HepG2 (cell line): Measurements from ENCODE around the gene RRP8. TPM values are rescaled to one million over a fixed set of nuclear protein-coding genes. Genes with fewer than 3 reads are reported as not detected.

Source experiments
- CSRNP2 ChIP-seq: sonication (generic); formaldehyde crosslinking; conservative IDR thresholded peaks from 2 replicates; pipeline ENCODE4 v1.8.0; 2022; ENCODE audit warnings: low read depth, missing genetic modification reagents
- ELF3 ChIP-seq: IDR thresholded peaks from 2 replicates; pipeline ENCODE4 v1.6.1; 2016; ENCODE audit warnings: missing genetic modification reagents, missing compliant biosample characterization
- FOXP1 ChIP-seq, 2 experiments: fragments of 450-650 bp in 1 of 2; IDR thresholded peaks; 2 replicates each; pipeline ENCODE4 v1.6.1; 2017 to 2018; ENCODE audit warnings: antibody characterized with exemption in 1 of 2
- HNF4A ChIP-seq: sonication (generic); formaldehyde crosslinking; IDR thresholded peaks from 2 replicates; pipeline ENCODE4 v1.4.0; 2020; ENCODE audit warnings: missing genetic modification reagents
- MAFG ChIP-seq: sonication (generic); formaldehyde crosslinking; IDR thresholded peaks from 2 replicates; pipeline ENCODE4 v1.5.1; 2020; ENCODE audit warnings: mild to moderate bottlenecking, missing genetic modification reagents
- MED8 ChIP-seq: sonication (generic); formaldehyde crosslinking; IDR thresholded peaks from 2 replicates; pipeline ENCODE4 v1.8.1; 2023; ENCODE audit warnings: mild to moderate bottlenecking, missing genetic modification reagents; ENCODE audit not compliant: insufficient replicate concordance
- MYC ChIP-seq: sonication (generic); formaldehyde crosslinking; IDR thresholded peaks from 2 replicates; pipeline ENCODE4 v1.9.0; 2021; ENCODE audit warnings: missing genetic modification reagents, borderline replicate concordance
- SIN3B ChIP-seq: fragments of 150-350 bp; IDR thresholded peaks from 2 replicates; pipeline ENCODE4 v1.6.1; 2014; ENCODE audit warnings: low read length
- SPEN ChIP-seq: sonication (generic); formaldehyde crosslinking; IDR thresholded peaks from 2 replicates; pipeline ENCODE4 v1.5.1; 2020; ENCODE audit warnings: low read depth, mild to moderate bottlenecking, missing genetic modification reagents
- STAT5B ChIP-seq: sonication (generic); formaldehyde crosslinking; IDR thresholded peaks from 2 replicates; pipeline ENCODE4 v1.4.0; 2020; ENCODE audit warnings: missing genetic modification reagents
- TBX2 ChIP-seq: sonication (generic); formaldehyde crosslinking; IDR thresholded peaks from 2 replicates; pipeline ENCODE4 v1.5.0; 2020; ENCODE audit warnings: missing genetic modification reagents, mild to moderate bottlenecking, borderline replicate concordance
- TFAP4 ChIP-seq: sonication (generic); IDR thresholded peaks from 2 replicates; pipeline ENCODE4 v1.6.1; 2016; ENCODE audit warnings: low read depth, borderline replicate concordance
- TRAFD1 ChIP-seq: sonication (generic); formaldehyde crosslinking; IDR thresholded peaks from 2 replicates; pipeline ENCODE4 v1.5.1; 2020; ENCODE audit warnings: missing genetic modification reagents, mild to moderate bottlenecking, borderline replicate concordance
- ZMYM2 ChIP-seq: sonication (generic); formaldehyde crosslinking; IDR thresholded peaks from 2 replicates; pipeline ENCODE4 v1.8.0; 2022; ENCODE audit warnings: mild to moderate bottlenecking, missing genetic modification reagents
- ZNF205 ChIP-seq: IDR thresholded peaks from 2 replicates; pipeline ENCODE4 v1.6.1; 2018; ENCODE audit warnings: missing biosample characterization, missing genetic modification reagents
- ZNF496 ChIP-seq: sonication (generic); formaldehyde crosslinking; IDR thresholded peaks from 2 replicates; pipeline ENCODE4 v1.8.1; 2023; ENCODE audit warnings: mild to moderate bottlenecking, moderate library complexity, missing genetic modification reagents; ENCODE audit not compliant: insufficient replicate concordance
- ZNF609 ChIP-seq: sonication (generic); formaldehyde crosslinking; IDR thresholded peaks from 2 replicates; pipeline ENCODE4 v1.4.0; 2020; ENCODE audit warnings: mild to moderate bottlenecking, missing genetic modification reagents, borderline replicate concordance
- ZNF614 ChIP-seq: IDR thresholded peaks from 2 replicates; pipeline ENCODE4 v1.6.1; 2018; ENCODE audit warnings: missing biosample characterization, missing genetic modification reagents, inconsistent platforms, borderline replicate concordance
- ZNF75D ChIP-seq: sonication (generic); formaldehyde crosslinking; IDR thresholded peaks from 2 replicates; pipeline ENCODE4 v1.8.1; 2023; ENCODE audit warnings: missing genetic modification reagents, mild to moderate bottlenecking, borderline replicate concordance
- ZSCAN21 ChIP-seq: sonication (generic); formaldehyde crosslinking; IDR thresholded peaks from 2 replicates; pipeline ENCODE4 v1.8.0; 2022; ENCODE audit warnings: mild to moderate bottlenecking, missing genetic modification reagents, moderate library complexity, borderline replicate concordance
- polyA plus RNA-seq, 8 experiments: library from polyadenylated mRNA; depleted of rRNA in 3 of 8; stranded (reverse) in 7 of 8; unstranded in 1 of 8; fragments of >200 nt; fragmentation: Illumina TruSeq in 4 of 8; extraction: Trizol in 4 of 8; gene quantifications; 2 replicates each; pipeline versions ENCODE4 v1.2.1 to v1.2.3, GENCODE V29; 2011 to 2016; ENCODE audit warnings: low read depth in 4 of 8, missing spikeins in 1 of 8, mixed read lengths in 1 of 8; ENCODE audit not compliant: insufficient read depth in 1 of 8
- total RNA-seq, 5 experiments: library from RNA; depleted of rRNA; stranded (reverse); fragments of >200 nt; fragmentation: Illumina TruSeq; extraction: Trizol; gene quantifications; 2 replicates each; pipeline ENCODE4 v1.2.3, GENCODE V29; 2016; ENCODE audit warnings: low read depth in 1 of 5

The RRP8 gene
- total and polyA plus RNA-seq, 2 of the 13 experiments (the other 11 are each of a cell fraction or from before 2014, with no cell fraction given): 7.2 to 21.6 TPM

- TF ChIP-seq ZNF609 (no peak), ZSCAN21 (CRISPR knock-in tag) (no peak), TFAP4 (peak; percentile 44; the same call in 1 of the 2 replicates), TRAFD1 (CRISPR knock-in tag) (no peak), ZNF205 (CRISPR knock-in tag) (no peak), MED8 (CRISPR knock-in tag) (no peak), CSRNP2 (CRISPR knock-in tag) (no peak), STAT5B (CRISPR knock-in tag) (no peak), ELF3 (CRISPR knock-in tag) (0 out of 2 replicates have a peak, but pooled peaks have one; percentile 38), TBX2 (peak; percentile 18; the same call in 1 of the 2 replicates), HNF4A (CRISPR knock-in tag) (peak; percentile 42; the same call in 1 of the 2 replicates), SIN3B (no peak), SPEN (CRISPR knock-in tag) (no peak), ZNF614 (CRISPR knock-in tag) (peak; percentile 68; the same call in 1 of the 2 replicates), FOXP1 (IDR thresholded peaks at IDR 0.05) (no peak), FOXP1 (CRISPR knock-in tag; IDR thresholded peaks at IDR 0.05) (peak; percentile 40; the same call in 1 of the 2 replicates), ZNF75D (no peak), MAFG (no peak), MYC (CRISPR knock-in tag) (no peak), ZNF496 (CRISPR knock-in tag) (no peak), ZMYM2 (CRISPR knock-in tag) (no peak; the same call in 1 of the 2 replicates)
Measured at GRCh38 chr11:6635082-6635932, 31.9 kb upstream of the RRP8 start (continued).
